PC-9 (cell line): ENCODE results near the gene IL1RAP. TPM values are rescaled to one million over a fixed set of nuclear protein-coding genes. Genes with fewer than 3 reads are reported as not detected.

Experiments
- BruUV-seq: library from RNA; stranded (reverse); fragments of 400-500 nt; replicated peaks from 2 replicates; lab custom pipeline; 2021; lab: Mats Ljungman, UMichigan
- CTCF ChIA-PET: fragments of 300-600 bp; sonication (Branson Sonifier 250); formaldehyde crosslinking; loops from one replicate; lab custom pipeline; 2022; ENCODE audit warnings: antibody characterized with exemption; lab: Charles Lee
- POLR2A ChIA-PET: fragments of 300-600 bp; sonication (Branson Sonifier 250); formaldehyde crosslinking; loops from one replicate; lab custom pipeline; 2022; ENCODE audit warnings: antibody characterized with exemption; ENCODE audit not compliant: unreplicated experiment; lab: Charles Lee
- DNase-seq, 2 experiments: peaks; one replicate each; pipeline versions ENCODE4 v3.0.0 to v3.0.0-alpha.2; 2015 to 2022; ENCODE audit warnings: mixed read lengths in 1 of 2
- H2AFZ ChIP-seq: fragments of 200-600 bp; sonication (generic); 2 replicates; pipeline ENCODE4 v1.8.1; 2017; ENCODE audit warnings: antibody characterized with exemption
- H3F3A ChIP-seq: fragments of 200-600 bp; sonication (generic); 2 replicates; pipeline ENCODE4 v1.8.1; 2017; ENCODE audit warnings: antibody characterized with exemption, mild to moderate bottlenecking, low read depth; ENCODE audit not compliant: insufficient read depth
- H3K27ac ChIP-seq: fragments of 200-600 bp; sonication (generic); 2 replicates; pipeline ENCODE4 v1.6.1; 2016; ENCODE audit warnings: mixed run types
- H3K27me3 ChIP-seq: fragments of 200-600 bp; sonication (generic); 2 replicates; pipeline ENCODE4 v1.6.1; 2016; ENCODE audit warnings: low read depth, mixed run types; ENCODE audit not compliant: insufficient read depth
- H3K36me3 ChIP-seq: fragments of 200-600 bp; sonication (generic); 2 replicates; pipeline ENCODE4 v1.6.1; 2016; ENCODE audit warnings: low read depth, mixed run types
- H3K4me1 ChIP-seq: fragments of 200-600 bp; sonication (generic); replicated peaks from 2 replicates; pipeline ENCODE4 v1.6.1; 2016; ENCODE audit warnings: mixed run types; ENCODE audit not compliant: insufficient read depth
- H3K4me2 ChIP-seq: fragments of 200-600 bp; sonication (generic); 2 replicates; pipeline ENCODE4 v1.6.1; 2017; ENCODE audit warnings: mixed run types
- H3K4me3 ChIP-seq: fragments of 200-600 bp; sonication (generic); 2 replicates; pipeline ENCODE4 v1.6.1; 2016; ENCODE audit warnings: mixed run types
- H3K79me2 ChIP-seq: fragments of 200-600 bp; sonication (generic); 2 replicates; pipeline ENCODE4 v1.6.1; 2017; ENCODE audit warnings: low read depth, mixed run types
- H3K9me2 ChIP-seq: fragments of 200-600 bp; sonication (generic); 2 replicates; pipeline ENCODE4 v1.8.1; 2017; ENCODE audit warnings: mild to moderate bottlenecking; ENCODE audit not compliant: insufficient read depth
- H3K9me3 ChIP-seq: fragments of 200-600 bp; sonication (generic); 2 replicates; pipeline ENCODE4 v1.8.1; 2016; ENCODE audit warnings: low read depth; ENCODE audit not compliant: insufficient read depth
- H4K20me1 ChIP-seq: fragments of 200-600 bp; sonication (generic); 2 replicates; pipeline ENCODE4 v1.8.1; 2017; ENCODE audit not compliant: insufficient read depth
- CTCF ChIP-seq: fragments of 200-600 bp; sonication (generic); conservative IDR thresholded peaks from 2 replicates; pipeline ENCODE4 v1.6.1; 2017; ENCODE audit warnings: mixed run types, antibody characterized with exemption, mild to moderate bottlenecking, moderate library complexity
- EZH2 ChIP-seq: fragments of 200-600 bp; sonication (generic); IDR thresholded peaks from 2 replicates; pipeline ENCODE4 v1.8.0; 2017; ENCODE audit warnings: antibody characterized with exemption, low read depth
- intact Hi-C: fragments of 100-400 bp; cut with micrococcal nuclease; formaldehyde crosslinking; loops from one replicate; pipeline ENCODE4 v1.10.0; 2022; ENCODE audit not compliant: unreplicated experiment
- total RNA-seq: library from RNA; stranded (reverse); gene quantifications from 2 replicates; pipeline ENCODE4 v1.2.3, GENCODE V29; 2021

Gene IL1RAP
- total RNA-seq, 1 experiment from 2014 or later = 13.3 TPM

GRCh38 chr3:190699776-190700175 is 185.9 kb downstream of the IL1RAP start:
- Histone ChIP-seq H3K9me3 (no peaks in the 10 kb centered on the region), H3K79me2 (no peaks in the 10 kb centered on the region), H2AFZ (no peak overlapping the region), H3K36me3 (no peaks in the 10 kb centered on the region), H3K4me2 (no peak overlapping the region), H4K20me1 (no peaks in the 10 kb centered on the region), H3K4me3 (no peak overlapping the region), H3F3A (no peaks in the 10 kb centered on the region), H3K27me3 (no peaks in the 10 kb centered on the region), H3K9me2 (no peaks in the 10 kb centered on the region), H3K4me1 (peaks cover 21% of the 10 kb centered on the region; the same call in 1 of the 2 replicates), H3K27ac (no peak overlapping the region)
- no peak for DNase-seq
- ChIA-PET CTCF (interaction anchor here (0.9 to 1.2 kb wide), 3 partner anchors 276 to 1745 kb away, joined by 5 to 10 read pairs (median 8); no protein-coding TSS in a partner anchor), POLR2A (interaction anchor here (0.6 to 0.7 kb wide), 2 partner anchors 163 to 1533 kb away, joined by 5 to 11 read pairs; partner anchors contain the start of gene GMNC)
- no peak for TF ChIP-seq EZH2
- no peak for TF ChIP-seq CTCF
- intact Hi-C loops = loop anchor here (2.0 to 10.0 kb wide), 7 partner anchors 112 to 718 kb away; no protein-coding TSS in a partner anchor
- BruUV-seq = no TSS peak

GRCh38 chr3:190701096-190701532 is 187.2 kb downstream of the IL1RAP start:
- no peaks in the 10 kb centered on the region for H3F3A ChIP-seq
- ChIA-PET POLR2A (no interaction called here), CTCF (interaction anchor here (0.5 to 1.3 kb wide), 14 partner anchors 9 to 1744 kb away, joined by 3 to 10 read pairs (median 4); no protein-coding TSS in a partner anchor)
- H2AFZ ChIP-seq = no peak overlapping the region
- TF ChIP-seq CTCF = peak; percentile 87
- TF ChIP-seq EZH2 = no peak
- H3K27me3 ChIP-seq = no peaks in the 10 kb centered on the region
- no peaks in the 10 kb centered on the region for H3K36me3 ChIP-seq
- H3K9me3 ChIP-seq = no peaks in the 10 kb centered on the region
- intact Hi-C loops = loop anchor here (1.0 to 10.0 kb wide), 9 partner anchors 161 to 1743 kb away; partner anchors contain the start of gene GMNC
- no peak overlapping the region for H3K27ac ChIP-seq
- no peak overlapping the region for H3K4me3 ChIP-seq
- peaks cover 21% of the 10 kb centered on the region; the same call in 1 of the 2 replicates for H3K4me1 ChIP-seq
- BruUV-seq = no TSS peak
- H3K4me2 ChIP-seq = 0 out of 2 replicates have a peak overlapping the region, but pooled peaks have one; percentile 3
- no peaks in the 10 kb centered on the region for H3K9me2 ChIP-seq
- peak; percentile 65 to 81 for DNase-seq
- H3K79me2 ChIP-seq = no peaks in the 10 kb centered on the region
- H4K20me1 ChIP-seq = no peaks in the 10 kb centered on the region

GRCh38 chr3:190706582-190706981 is 192.7 kb downstream of the IL1RAP start:
- Histone ChIP-seq H3K4me2 (no peak overlapping the region), H3K9me2 (no peaks in the 10 kb centered on the region), H3K4me3 (no peak overlapping the region), H3K79me2 (no peaks in the 10 kb centered on the region), H3K27ac (no peak overlapping the region), H4K20me1 (no peaks in the 10 kb centered on the region), H3F3A (no peaks in the 10 kb centered on the region), H3K27me3 (no peaks in the 10 kb centered on the region), H3K4me1 (peaks cover 13% of the 10 kb centered on the region), H3K9me3 (no peaks in the 10 kb centered on the region), H2AFZ (no peak overlapping the region), H3K36me3 (no peaks in the 10 kb centered on the region)
- ChIA-PET CTCF (no interaction called here), POLR2A (no interaction called here)
- no TSS peak for BruUV-seq
- no peak for DNase-seq
- intact Hi-C loops = loop anchor here (10.0 kb wide), 1 partner anchor 678 kb away; no protein-coding TSS in a partner anchor
- TF ChIP-seq EZH2 (no peak), CTCF (no peak)

Other genes with a start within 250 kb of the IL1RAP start
- 25.9 and 27.1 TPM in 2 replicates for gene CLDN1, start 191.6 kb upstream of the IL1RAP start, total RNA-seq
- 0.20 and 0.46 TPM in 2 replicates for gene CLDN16, start 125.9 kb upstream of the IL1RAP start, total RNA-seq
- gene TMEM207, start 64.2 kb upstream of the IL1RAP start, total RNA-seq = not detected in 2 replicates